ENCODE data around the gene SLC29A3. TPM values are rescaled to one million over a fixed set of nuclear protein-coding genes. Genes with fewer than 3 reads are reported as not detected.
"Not testable (repeated sequence)": the region's sequence is repeated elsewhere in the genome, so short reads cannot be mapped to it uniquely, and the experiment has no call there.

Gene SLC29A3
- 1 to 10 TPM; 3.0 to 5.9 (median 3.6) TPM for polyA plus RNA-seq (ENCODE audit: insufficient read length in 10 of 10)
- long read RNA-seq, donor 1, partial matches to known transcripts: 0 of 2 reads
- long read RNA-seq, donor 1, other reads (novel, unspliced or antisense): 0 of 2 reads
- long read RNA-seq, donor 2: 0 reads
- long read RNA-seq, donor 3: 0 reads
- long read RNA-seq, donor 4: 0 reads
- long read RNA-seq, donor 5, partial matches to known transcripts: 0 of 2 reads
- long read RNA-seq, donor 5, other reads (novel, unspliced or antisense): 0 of 2 reads
- long read RNA-seq, donor 6: 0 reads
- long read RNA-seq, donor 7, partial matches to known transcripts: 0 of 1 reads
- long read RNA-seq, donor 7, other reads (novel, unspliced or antisense): 0 of 1 reads
- long read RNA-seq, donor 8, partial matches to known transcripts: 0 of 1 reads
- long read RNA-seq, donor 8, other reads (novel, unspliced or antisense): 0 of 1 reads
- long read RNA-seq, donor 9: 0 reads

GRCh38 chr10:71319042-71319799 is at the start of gene SLC29A3:
Gene SLC29A3 (plus strand): TSS chr10:71319259. CDS start chr10:71319310, 51 bp downstream.
- DNase-seq: peak; percentile 80 to 92 (median 87)

- peak in 1 of 3 donors; percentile 42 for DNase-seq
Measured at GRCh38 chr10:71269301-71270288, 49.5 kb upstream of the SLC29A3 start.

GRCh38 chr10:71270301-71271220 is 48.5 kb upstream of the SLC29A3 start:
- peak in 1 of 3 donors; percentile 70 for DNase-seq

GRCh38 chr10:71271662-71272055 is 47.4 kb upstream of the SLC29A3 start:
- DNase-seq: no peak

GRCh38 chr10:71272056-71272771 is 46.8 kb upstream of the SLC29A3 start:
- DNase-seq: no peak

GRCh38 chr10:71272974-71273373 is 46.1 kb upstream of the SLC29A3 start:
- DNase-seq: not testable (repeated sequence)

- DNase-seq: no peak
Measured at GRCh38 chr10:71273506-71273905, 45.6 kb upstream of the SLC29A3 start.

GRCh38 chr10:71274901-71275796 is 43.9 kb upstream of the SLC29A3 start:
- no peak for DNase-seq

GRCh38 chr10:71276873-71277272 is 42.2 kb upstream of the SLC29A3 start:
- no peak for DNase-seq

- DNase-seq: no peak
Measured at GRCh38 chr10:71277914-71278665, 41.0 kb upstream of the SLC29A3 start.

GRCh38 chr10:71278691-71279588 is 40.1 kb upstream of the SLC29A3 start:
- no peak for DNase-seq

- no peak for DNase-seq
Measured at GRCh38 chr10:71279590-71280170, 39.4 kb upstream of the SLC29A3 start.

GRCh38 chr10:71280216-71280615 is 38.8 kb upstream of the SLC29A3 start:
- DNase-seq: no peak

GRCh38 chr10:71280825-71281224 is 38.2 kb upstream of the SLC29A3 start:
- DNase-seq: no peak

GRCh38 chr10:71281646-71282322 is 37.3 kb upstream of the SLC29A3 start:
- no peak for DNase-seq

- no peak for DNase-seq
Measured at GRCh38 chr10:71282323-71282680, 36.8 kb upstream of the SLC29A3 start.

Measured in muscle of back (tissue), 13 donors.